HG02798 (cell line): Measurements from ENCODE around the gene TBATA.

Experiments used
- ATAC-seq: cut with Tn5 transposase; IDR thresholded peaks from one replicate; pipeline ENCODE4 v1.9.1; 2021; ENCODE audit warnings: mild to moderate bottlenecking; ENCODE audit not compliant: unreplicated experiment, poor library complexity

TBATA gene, protein sequence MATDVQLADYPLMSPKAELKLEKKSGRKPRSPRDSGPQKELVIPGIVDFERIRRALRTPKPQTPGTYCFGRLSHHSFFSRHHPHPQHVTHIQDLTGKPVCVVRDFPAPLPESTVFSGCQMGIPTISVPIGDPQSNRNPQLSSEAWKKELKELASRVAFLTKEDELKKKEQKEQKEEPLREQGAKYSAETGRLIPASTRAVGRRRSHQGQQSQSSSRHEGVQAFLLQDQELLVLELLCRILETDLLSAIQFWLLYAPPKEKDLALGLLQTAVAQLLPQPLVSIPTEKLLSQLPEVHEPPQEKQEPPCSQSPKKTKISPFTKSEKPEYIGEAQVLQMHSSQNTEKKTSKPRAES

GRCh38 chr10:70785190-70785589 lies at the start of gene TBATA:
TBATA (minus strand) TSS chr10:70785377; CDS start chr10:70783379, 1,998 bp downstream.
- no peak for ATAC-seq

DNA sequence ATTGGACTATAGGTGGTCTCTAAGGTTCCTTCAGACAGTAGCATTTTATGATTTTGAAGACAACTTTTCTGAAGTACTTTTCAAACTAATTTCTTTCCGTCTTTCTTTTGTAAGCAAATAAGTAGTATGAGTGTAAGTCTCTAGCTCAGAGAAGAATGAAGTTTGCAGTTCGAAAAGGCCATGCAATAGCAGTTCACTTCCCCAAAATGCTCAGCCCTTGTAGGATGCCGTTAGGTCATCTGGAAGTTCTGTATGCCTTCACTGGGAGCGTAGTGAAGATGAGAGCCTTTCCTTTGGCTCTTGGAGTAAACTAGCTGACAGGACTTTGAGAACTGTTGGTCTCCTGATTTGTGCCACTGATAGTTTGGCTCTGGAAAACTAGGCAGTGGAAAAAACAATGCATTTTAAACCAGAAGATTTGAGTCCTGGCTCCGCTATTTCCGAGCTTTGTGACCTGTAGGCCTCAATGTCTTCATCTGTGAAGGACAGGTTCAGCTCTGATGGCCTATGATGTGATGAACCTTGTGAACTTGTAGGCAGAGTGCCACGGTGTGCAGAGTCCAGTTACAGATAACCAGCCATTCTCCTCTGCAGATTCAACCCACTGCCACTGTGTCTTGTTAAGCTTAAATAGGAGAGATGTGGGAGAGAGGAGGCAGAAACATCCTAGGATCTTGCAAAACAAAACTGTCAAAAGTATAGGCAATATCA lies 49.4 kb upstream of the TBATA start:
- ATAC-seq, result no peak

- no peak for ATAC-seq
Observed at GRCh38 chr10:70834021-70834420, 48.8 kb upstream of the TBATA start.

GRCh38 chr10:70833601-70834000 lies 48.4 kb upstream of the TBATA start:
- no peak for ATAC-seq

GRCh38 chr10:70832852-70833528 lies 47.8 kb upstream of the TBATA start:
- ATAC-seq, result no peak

DNA sequence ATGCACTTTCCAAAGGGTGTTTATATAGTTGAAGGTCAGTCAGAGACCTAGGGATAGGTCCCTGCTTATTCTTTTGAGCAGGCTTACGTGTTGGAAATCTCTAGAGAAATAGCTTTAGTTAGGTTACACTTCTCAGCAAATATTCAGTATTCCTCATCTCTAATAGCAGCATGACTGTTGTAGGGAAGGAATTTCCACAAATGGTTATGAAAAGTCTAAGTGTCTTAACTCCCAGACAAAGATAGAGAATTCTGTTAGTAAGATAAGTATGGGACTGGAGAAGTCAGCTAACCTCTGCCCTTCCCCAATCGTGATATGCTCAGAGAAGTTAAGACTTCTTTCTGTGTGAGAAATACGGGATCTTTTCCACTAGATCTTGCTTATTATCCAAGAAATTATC lies 47.0 kb upstream of the TBATA start:
- ATAC-seq, result no peak

DNA sequence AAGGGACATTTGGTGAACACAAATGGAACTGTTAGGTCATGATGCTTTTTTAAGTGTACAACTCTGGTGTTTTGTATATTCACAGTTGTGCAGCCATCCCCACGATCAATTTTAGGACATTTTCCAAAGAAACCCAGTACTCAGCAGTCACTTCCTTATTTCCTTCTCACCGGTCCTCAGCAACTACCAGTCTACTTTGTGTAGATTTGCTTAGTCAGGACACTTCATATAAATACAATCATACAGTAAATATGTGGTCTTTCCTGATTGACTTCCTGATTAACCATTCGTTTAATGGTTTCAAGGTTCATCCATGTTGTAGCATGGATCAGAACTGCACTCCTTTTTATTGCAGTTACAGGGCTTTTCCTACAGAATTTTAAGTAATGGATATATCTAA lies 45.0 kb upstream of the TBATA start:
- no peak for ATAC-seq

DNA sequence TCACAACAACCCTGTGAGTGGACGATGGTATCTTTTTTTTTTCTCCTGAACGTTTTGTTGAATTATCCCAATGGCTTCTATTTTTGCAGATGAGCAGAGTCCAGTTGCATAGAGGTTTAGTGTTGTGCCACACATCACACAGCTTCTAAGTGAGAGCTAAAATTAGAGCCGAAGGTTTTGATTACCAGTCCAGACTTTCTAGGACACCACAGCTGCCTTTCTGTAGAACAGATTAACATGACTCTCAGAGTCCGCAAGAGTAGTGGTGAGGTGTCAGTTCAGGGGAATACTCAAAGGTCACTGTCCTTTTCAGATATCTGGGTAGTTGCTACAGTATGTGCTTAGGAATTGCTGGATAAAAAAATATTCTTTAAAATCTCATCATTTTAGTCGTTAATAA lies 44.4 kb upstream of the TBATA start:
- ATAC-seq, result no peak

- ATAC-seq, result no peak
Observed at GRCh38 chr10:70828923-70829322, 43.7 kb upstream of the TBATA start.

DNA sequence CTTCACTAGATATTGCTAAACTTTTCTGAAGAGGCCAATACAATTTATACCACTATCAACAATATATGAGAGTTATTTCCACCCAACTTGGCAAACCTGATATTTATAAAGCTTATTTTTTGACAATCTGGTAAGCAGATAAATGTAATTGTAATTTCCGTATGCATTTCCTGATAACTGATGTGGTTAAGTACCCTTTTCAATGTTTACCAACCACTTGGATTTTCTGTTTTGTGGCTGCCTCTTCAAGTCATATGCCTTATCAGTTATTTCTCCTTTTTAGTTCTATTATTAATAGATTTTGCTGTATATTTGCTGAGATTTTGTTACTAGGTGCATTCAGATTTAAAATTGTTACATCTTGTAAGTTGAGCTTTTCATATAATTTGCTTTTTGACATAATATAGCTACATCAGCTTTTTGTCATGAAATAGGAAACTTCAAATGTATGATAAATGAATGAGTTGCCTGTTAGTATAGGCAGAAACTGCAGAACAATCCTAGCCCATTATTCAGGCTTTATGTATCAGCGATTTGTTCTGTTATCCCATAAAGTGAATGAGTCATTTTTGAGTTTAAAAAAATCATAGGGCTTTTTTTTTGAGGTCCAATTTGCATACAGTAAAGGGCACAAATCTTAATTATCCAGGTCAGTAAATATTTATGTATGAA lies 42.0 kb upstream of the TBATA start:
- ATAC-seq, result no peak

DNA sequence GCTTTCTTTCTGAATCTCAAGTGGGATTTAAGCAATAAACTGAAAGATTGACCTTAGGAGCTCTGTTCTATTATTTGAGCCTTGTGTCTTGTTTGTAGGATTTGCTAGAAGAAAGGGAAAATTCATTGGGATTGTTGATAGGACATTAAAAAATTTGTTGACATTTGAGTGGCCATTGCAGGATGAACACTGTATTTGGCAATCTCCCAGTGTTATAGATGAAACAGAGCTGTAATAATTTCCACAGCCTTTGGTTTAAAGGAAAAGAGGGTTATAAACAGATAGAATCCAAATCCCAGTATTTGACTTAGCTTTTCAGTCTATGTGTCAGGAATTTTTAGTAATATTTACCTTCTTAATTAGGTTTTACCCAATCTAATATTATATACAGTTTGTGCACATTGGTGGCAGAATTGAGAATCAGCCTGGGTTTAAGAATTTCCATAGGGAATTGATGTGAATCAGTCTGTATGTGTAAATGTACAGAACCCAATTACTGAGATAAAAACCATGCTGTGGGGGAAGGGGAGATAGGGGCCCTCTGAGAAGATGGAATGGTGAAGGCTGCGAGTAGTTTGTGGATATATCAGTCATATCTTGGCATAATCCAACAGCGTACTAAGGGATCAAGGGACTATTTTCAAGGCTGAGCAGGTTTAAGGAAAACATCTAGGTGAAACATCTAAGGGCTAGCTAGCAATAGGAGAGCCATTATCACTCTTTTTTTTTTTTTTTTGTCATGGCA lies 37.1 kb upstream of the TBATA start:
- no peak for ATAC-seq

GRCh38 chr10:70820976-70821750 lies 36.0 kb upstream of the TBATA start:
- ATAC-seq, result no peak

DNA sequence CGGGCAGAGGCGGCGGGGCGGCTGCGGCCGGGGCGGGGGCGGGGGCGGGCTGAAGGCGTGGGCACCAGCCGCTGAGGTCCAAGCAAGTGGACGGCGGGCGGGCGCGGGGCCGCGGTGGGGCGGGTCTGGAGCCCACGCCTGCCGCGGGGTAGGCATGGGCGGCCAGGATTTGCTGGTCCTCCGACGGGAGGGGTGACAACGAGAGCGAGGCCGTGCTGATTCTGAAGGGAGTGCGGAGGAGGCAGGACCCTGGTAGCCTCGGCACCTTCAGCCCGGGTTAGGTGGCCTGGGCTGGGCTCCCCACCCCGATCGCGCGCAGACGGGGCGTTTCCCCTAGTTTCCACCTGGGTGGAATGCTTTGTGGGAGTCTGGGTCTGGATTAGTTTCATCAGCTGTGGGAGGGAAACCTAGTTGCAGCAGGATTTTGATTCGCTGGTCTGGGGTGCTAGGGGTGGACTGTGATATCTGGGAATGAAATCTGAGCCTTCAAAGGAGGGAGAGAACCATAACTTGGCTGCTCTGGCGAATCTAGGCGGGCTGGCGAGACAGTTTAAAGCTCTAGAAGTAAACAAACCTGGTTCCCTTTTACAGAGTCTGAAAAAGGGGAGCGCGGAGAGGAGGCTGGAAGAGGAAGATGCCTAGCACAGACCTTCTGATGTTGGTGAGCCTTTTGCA lies 31.2 kb upstream of the TBATA start:
- peak; percentile 32 for ATAC-seq

DNA sequence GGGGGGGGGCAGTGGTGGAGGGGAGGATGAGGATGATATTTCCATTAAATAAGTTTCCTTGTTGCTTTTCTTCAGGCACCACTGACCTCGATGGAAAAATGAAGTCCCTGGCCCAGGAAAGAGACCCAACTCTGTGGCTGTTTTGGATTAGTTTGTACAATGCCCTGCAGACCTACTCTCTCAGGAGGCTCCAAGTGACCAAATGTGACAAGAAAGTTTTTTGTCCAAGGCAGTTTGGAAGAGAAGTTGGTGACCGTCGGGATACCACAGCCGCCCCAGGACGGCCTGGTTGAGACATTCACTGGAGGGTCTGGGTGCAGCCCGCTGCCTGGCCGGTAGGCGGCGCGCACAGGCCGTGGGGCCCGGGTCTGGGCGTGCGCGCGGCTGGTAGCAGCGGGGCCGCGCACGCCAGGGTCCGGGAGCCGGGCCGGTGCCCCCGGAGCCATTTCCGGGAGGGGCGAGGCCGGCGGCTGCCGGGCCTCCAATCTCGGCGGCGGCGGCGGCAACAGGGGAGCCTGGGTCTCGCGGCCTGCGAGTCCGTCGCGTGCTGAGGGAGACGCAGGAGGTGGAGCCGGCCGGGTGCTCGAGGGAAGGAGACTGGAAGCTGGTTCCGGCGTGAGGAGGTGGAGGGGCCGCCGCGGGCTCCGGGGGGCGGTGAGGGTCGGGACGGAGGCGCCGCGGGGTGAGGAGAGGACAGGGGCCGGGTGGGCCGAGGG lies 30.5 kb upstream of the TBATA start, which contains the start of gene SGPL1:
TSS of gene SGPL1 (plus strand) at position 445 of the 716 bp plus-strand sequence. CDS start 906 bp downstream, outside the sequence.
- ATAC-seq, result peak; percentile 95

- no peak for ATAC-seq
Observed at GRCh38 chr10:70814126-70814525, 28.9 kb upstream of the TBATA start.

DNA sequence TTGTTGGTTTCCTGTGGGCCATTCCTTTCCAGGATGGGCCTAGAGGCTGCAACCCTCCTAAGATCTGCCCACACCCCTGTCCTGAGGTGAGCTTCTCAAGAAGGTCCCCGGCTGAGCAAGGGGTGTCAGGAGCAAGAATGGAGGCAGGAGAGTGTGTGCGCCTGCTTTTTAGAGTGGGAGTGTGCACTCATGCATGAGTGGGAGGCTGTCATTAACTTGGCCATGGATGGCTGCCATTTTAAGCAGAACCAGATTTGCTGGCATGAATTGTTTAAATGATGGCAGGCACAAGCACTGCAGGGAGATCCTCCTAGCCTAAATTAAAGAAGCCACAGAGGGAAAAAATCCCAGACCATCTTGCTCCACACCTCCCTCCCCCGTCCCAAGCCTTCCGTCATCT lies 27.6 kb upstream of the TBATA start:
- ATAC-seq, result no peak

DNA sequence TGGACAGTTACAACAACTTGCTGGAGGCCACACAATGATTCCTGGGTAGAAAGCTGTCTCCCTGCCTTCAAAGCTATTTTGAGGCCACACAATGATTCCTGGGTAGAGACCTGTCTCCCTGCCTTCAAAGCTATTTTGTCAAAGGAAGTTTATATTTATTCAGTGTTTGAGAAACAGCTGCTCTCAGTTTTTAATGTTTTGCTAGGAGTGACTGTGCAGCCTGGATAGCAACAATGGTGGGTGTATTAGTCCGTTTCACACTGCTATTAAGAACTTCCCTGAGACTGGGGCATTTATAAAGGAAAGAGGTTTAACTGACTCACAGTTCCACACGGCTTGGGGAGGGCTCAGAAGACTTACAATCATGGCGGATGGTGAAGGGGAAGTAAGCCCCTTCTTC lies 26.7 kb upstream of the TBATA start:
- no peak for ATAC-seq

DNA sequence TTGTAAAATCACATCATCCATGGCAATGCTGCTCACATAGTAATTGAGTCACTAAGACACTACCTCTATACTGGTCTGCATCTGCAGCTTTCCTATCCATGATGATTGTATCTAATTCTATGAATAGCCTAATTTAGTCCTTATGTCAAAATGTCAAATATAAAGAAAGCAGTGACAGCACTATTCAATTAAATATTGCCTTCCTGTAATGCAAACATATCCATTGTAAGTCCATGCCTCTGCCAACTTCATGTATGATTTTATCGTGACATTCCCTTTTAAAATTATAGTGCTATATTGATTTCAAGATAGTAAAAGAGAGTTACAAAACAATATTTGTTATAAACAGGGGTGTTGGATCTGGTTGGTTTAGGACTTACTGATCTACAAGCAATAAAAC lies 25.8 kb upstream of the TBATA start:
- no peak for ATAC-seq
